ENCODE data around the gene ALPG. TPM values are rescaled to one million over a fixed set of nuclear protein-coding genes. Genes with fewer than 3 reads are reported as not detected.
"Not testable (repeated sequence)": the region's sequence is repeated elsewhere in the genome, so short reads cannot be mapped to it uniquely, and the experiment has no call there.

The ALPG gene
- total RNA-seq, 1 experiment from 2014 or later: 2.5 TPM

GRCh38 chr2:232440220-232441018, 33.8 kb downstream of the ALPG start:
- H3K27me3 ChIP-seq (replicated peaks; ENCODE audit: control insufficient read depth, insufficient read depth, low read length); H3K36me3 ChIP-seq (ENCODE audit: control insufficient read depth, insufficient read depth, low read length); H3K36me3 Mint-ChIP-seq (ENCODE audit: insufficient read depth, unreplicated experiment); H3K9me3 ChIP-seq; H3K4me1 Mint-ChIP-seq (ENCODE audit: low read depth, unreplicated experiment); H3K27ac Mint-ChIP-seq (ENCODE audit: unreplicated experiment); H3K4me1 ChIP-seq; H3K4me3 ChIP-seq (ENCODE audit: low read depth, low read length); H3K9me3 Mint-ChIP-seq (ENCODE audit: unreplicated experiment); H3K4me3 Mint-ChIP-seq (ENCODE audit: unreplicated experiment); BruUV-seq (replicated peaks); H3K27me3 Mint-ChIP-seq (ENCODE audit: insufficient read depth, unreplicated experiment); POLR2A ChIA-PET: not testable (repeated sequence)
- CTCF ChIA-PET: interaction anchor here (1.3 to 1.5 kb wide), 2 partner anchors 54 to 105 kb away, joined by 4 to 7 read pairs; no protein-coding TSS in a partner anchor
- TF ChIP-seq CTCF (IDR thresholded peaks at IDR 0.05; ENCODE audit: insufficient read depth in 1 of 2, low read depth in 1 of 2, low read length in 1 of 2, severe bottlenecking in 1 of 2, unreplicated experiment in 1 of 2): peak; percentile 82 to 87
- DNase-seq: peak; percentile 81 to 89
- intact Hi-C loops (cut with micrococcal nuclease; ENCODE audit: unreplicated experiment): loop anchor here (1.0 to 5.0 kb wide), 4 partner anchors 55 to 588 kb away; partner anchors contain the start of gene PRSS56

DNA sequence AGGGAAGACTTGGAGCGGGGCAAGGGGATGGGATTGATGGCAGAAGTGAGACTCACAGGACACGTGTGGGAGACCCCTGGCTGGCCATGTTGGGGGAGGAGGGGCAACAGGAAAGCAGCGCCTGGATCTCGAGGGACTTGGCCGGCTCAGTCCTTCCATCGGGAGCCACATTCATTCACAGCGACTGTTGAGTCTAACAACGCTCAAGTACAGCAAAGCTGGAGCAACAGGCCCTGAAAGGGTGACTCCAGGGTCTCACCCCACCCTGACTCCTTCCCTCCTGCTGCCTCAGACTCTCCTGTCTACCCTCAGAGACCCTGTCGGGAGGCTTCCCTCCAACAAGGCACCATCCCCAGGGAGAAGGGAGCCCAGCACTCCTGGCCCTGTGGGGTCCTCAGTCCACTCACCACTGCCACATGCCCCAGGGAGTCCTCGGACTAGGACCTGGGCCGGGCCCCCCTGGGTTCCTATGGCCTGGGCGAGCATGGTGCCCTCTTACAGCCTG, 34.6 kb downstream of the ALPG start:
- no peak overlapping the region for H3K4me3 Mint-ChIP-seq (ENCODE audit: unreplicated experiment)
- TF ChIP-seq CTCF (IDR thresholded peaks at IDR 0.05; ENCODE audit: insufficient read depth in 1 of 2, low read depth in 1 of 2, low read length in 1 of 2, severe bottlenecking in 1 of 2, unreplicated experiment in 1 of 2): no peak
- POLR2A ChIA-PET: no interaction called here

DNA sequence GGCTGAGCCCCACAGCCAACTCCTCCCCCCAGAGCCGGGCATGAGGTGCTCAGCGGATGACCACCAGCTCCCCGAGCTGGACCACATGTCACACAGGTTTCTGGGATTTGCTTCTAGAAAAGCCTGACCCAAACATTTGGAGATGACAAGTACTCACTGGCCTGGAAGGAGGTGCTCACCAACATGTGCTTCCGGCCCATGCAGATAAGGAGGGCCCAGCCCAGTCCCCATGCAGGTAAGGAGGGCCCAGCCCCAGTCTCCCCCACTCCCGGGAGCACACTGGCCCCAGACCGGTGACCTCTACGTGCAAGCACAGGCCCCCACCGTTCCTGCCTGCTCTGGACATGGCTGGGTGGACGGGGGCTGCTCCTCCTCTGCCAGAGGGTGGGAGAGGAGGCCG, 35.3 kb downstream of the ALPG start:
- H3K9me3 Mint-ChIP-seq (ENCODE audit: unreplicated experiment); H3K4me1 ChIP-seq; CTCF ChIA-PET; H3K9me3 ChIP-seq; H3K4me3 Mint-ChIP-seq (ENCODE audit: unreplicated experiment); H3K27me3 ChIP-seq (replicated peaks; ENCODE audit: control insufficient read depth, insufficient read depth, low read length); H3K4me1 Mint-ChIP-seq (ENCODE audit: low read depth, unreplicated experiment); DNase-seq; H3K36me3 ChIP-seq (ENCODE audit: control insufficient read depth, insufficient read depth, low read length); H3K27me3 Mint-ChIP-seq (ENCODE audit: insufficient read depth, unreplicated experiment); H3K36me3 Mint-ChIP-seq (ENCODE audit: insufficient read depth, unreplicated experiment); H3K27ac Mint-ChIP-seq (ENCODE audit: unreplicated experiment); POLR2A ChIA-PET; H3K4me3 ChIP-seq (ENCODE audit: low read depth, low read length); BruUV-seq (replicated peaks): not testable (repeated sequence)
- intact Hi-C loops (cut with micrococcal nuclease; ENCODE audit: unreplicated experiment): loop anchor here (5.0 kb wide), 2 partner anchors 80 to 590 kb away; partner anchors contain the start of gene PRSS56

More for the DNA sequence above, 34.6 kb downstream of the ALPG start:
- Histone ChIP-seq H3K9me3 (no peaks in the 10 kb centered on the region), H3K4me1 (0 out of 2 replicates have a peak, but pooled peaks cover 4% of the 10 kb centered on the region), H3K36me3 (ENCODE audit: control insufficient read depth, insufficient read depth, low read length) (no peaks in the 10 kb centered on the region), H3K27me3 (replicated peaks; ENCODE audit: control insufficient read depth, insufficient read depth, low read length) (no peaks in the 10 kb centered on the region), H3K4me3 (ENCODE audit: low read depth, low read length) (no peak overlapping the region)
- Mint-ChIP-seq H3K9me3 (ENCODE audit: unreplicated experiment) (no peaks in the 10 kb centered on the region), H3K27ac (ENCODE audit: unreplicated experiment) (no peak overlapping the region), H3K36me3 (ENCODE audit: insufficient read depth, unreplicated experiment) (no peaks in the 10 kb centered on the region), H3K4me1 (ENCODE audit: low read depth, unreplicated experiment) (no peaks in the 10 kb centered on the region), H3K27me3 (ENCODE audit: insufficient read depth, unreplicated experiment) (no peaks in the 10 kb centered on the region)
- CTCF ChIA-PET: no interaction called here
- peak in 1 of 2 experiments; percentile 19 for DNase-seq
- BruUV-seq (replicated peaks): no TSS peak
- intact Hi-C loops (cut with micrococcal nuclease; ENCODE audit: unreplicated experiment): loop anchor here (5.0 kb wide), 2 partner anchors 81 to 589 kb away; partner anchors contain the start of gene PRSS56

- H3K27me3 Mint-ChIP-seq (ENCODE audit: insufficient read depth, unreplicated experiment); H3K36me3 Mint-ChIP-seq (ENCODE audit: insufficient read depth, unreplicated experiment); H3K4me1 ChIP-seq; H3K27me3 ChIP-seq (replicated peaks; ENCODE audit: control insufficient read depth, insufficient read depth, low read length); CTCF ChIA-PET; DNase-seq; H3K4me3 Mint-ChIP-seq (ENCODE audit: unreplicated experiment); H3K4me1 Mint-ChIP-seq (ENCODE audit: low read depth, unreplicated experiment); H3K36me3 ChIP-seq (ENCODE audit: control insufficient read depth, insufficient read depth, low read length); H3K27ac Mint-ChIP-seq (ENCODE audit: unreplicated experiment); POLR2A ChIA-PET; H3K9me3 Mint-ChIP-seq (ENCODE audit: unreplicated experiment); H3K4me3 ChIP-seq (ENCODE audit: low read depth, low read length); BruUV-seq (replicated peaks); H3K9me3 ChIP-seq: not testable (repeated sequence)
- intact Hi-C loops (cut with micrococcal nuclease; ENCODE audit: unreplicated experiment): loop anchor here (5.0 kb wide), 2 partner anchors 80 to 590 kb away; partner anchors contain the start of gene PRSS56
Measured at GRCh38 chr2:232442431-232442830, 35.8 kb downstream of the ALPG start.

DNA sequence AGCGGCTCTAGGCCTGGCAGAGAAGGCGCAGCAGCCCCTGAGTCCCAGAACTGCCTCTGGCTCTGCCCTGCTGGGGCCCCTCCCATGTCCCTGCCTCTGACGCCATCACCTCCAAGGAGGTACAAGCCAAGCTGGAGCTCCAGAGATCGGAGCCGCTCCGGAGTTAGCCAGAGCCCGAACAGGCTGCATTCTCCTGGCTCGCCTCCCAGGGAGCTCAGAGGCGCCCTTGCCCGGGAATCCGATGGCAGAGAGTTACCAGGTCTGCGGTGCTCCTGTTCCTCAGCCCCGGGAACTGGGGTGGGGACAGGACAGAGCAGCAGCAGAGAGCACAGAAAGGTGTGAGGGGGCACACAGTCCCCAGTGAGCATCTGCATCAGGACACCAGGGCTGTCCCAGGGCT, 36.4 kb downstream of the ALPG start:
- H3K27me3 Mint-ChIP-seq (ENCODE audit: insufficient read depth, unreplicated experiment); H3K4me1 Mint-ChIP-seq (ENCODE audit: low read depth, unreplicated experiment); H3K27ac Mint-ChIP-seq (ENCODE audit: unreplicated experiment); H3K36me3 Mint-ChIP-seq (ENCODE audit: insufficient read depth, unreplicated experiment); H3K4me3 ChIP-seq (ENCODE audit: low read depth, low read length); POLR2A ChIA-PET; H3K4me1 ChIP-seq; H3K9me3 Mint-ChIP-seq (ENCODE audit: unreplicated experiment); CTCF ChIA-PET; BruUV-seq (replicated peaks); H3K27me3 ChIP-seq (replicated peaks; ENCODE audit: control insufficient read depth, insufficient read depth, low read length); DNase-seq; H3K36me3 ChIP-seq (ENCODE audit: control insufficient read depth, insufficient read depth, low read length); H3K4me3 Mint-ChIP-seq (ENCODE audit: unreplicated experiment); H3K9me3 ChIP-seq: not testable (repeated sequence)
- intact Hi-C loops (cut with micrococcal nuclease; ENCODE audit: unreplicated experiment): loop anchor here (5.0 kb wide), 2 partner anchors 79 to 591 kb away; partner anchors contain the start of gene PRSS56

Measured in Caco-2 (cell line).